HAP-1 (cell line): ENCODE results near the gene PLPPR1.

ENCODE experiments used
- DNase-seq, 2 experiments: peaks; one replicate each; pipeline ENCODE4 v3.0.0-alpha.2; 2016 to 2020; ENCODE audit warnings: low spot score in 2 of 2
- H3K27me3 ChIP-seq: fragments of 250-450 bp; sonication (Bioruptor Pico); 2 replicates; pipeline ENCODE4 v1.5.1; 2020; ENCODE audit warnings: low read depth, mild to moderate bottlenecking, moderate library complexity
- H3K36me3 ChIP-seq: fragments of 250-450 bp; sonication (Bioruptor Pico); replicated peaks from 2 replicates; pipeline ENCODE4 v1.5.1; 2020; ENCODE audit warnings: mild to moderate bottlenecking
- H3K4me1 ChIP-seq: fragments of 250-450 bp; sonication (Bioruptor Pico); 2 replicates; pipeline ENCODE4 v1.5.1; 2020; ENCODE audit warnings: mild to moderate bottlenecking
- H3K4me3 ChIP-seq: fragments of 250-450 bp; sonication (Bioruptor Pico); 2 replicates; pipeline ENCODE4 v1.5.1; 2020; ENCODE audit warnings: mild to moderate bottlenecking, moderate library complexity
- H3K9me3 ChIP-seq: fragments of 250-450 bp; sonication (Bioruptor Pico); 2 replicates; pipeline ENCODE4 v1.5.1; 2020; ENCODE audit warnings: mild to moderate bottlenecking, moderate library complexity
- in situ Hi-C: fragments of 300-500 bp; cut with MboI; formaldehyde crosslinking; loops from 3 replicates; pipeline ENCODE4 v1.14.3; 2020; ENCODE audit warnings: low sequenced_read_pairs, inconsistent platforms, mixed read lengths

PLPPR1 gene

GRCh38 chr9:101065930-101066329 lies 37.4 kb downstream of the PLPPR1 start:
- Histone ChIP-seq H3K4me1 (no peaks in the 10 kb centered on the region), H3K27me3 (no peaks in the 10 kb centered on the region), H3K9me3 (no peaks in the 10 kb centered on the region), H3K4me3 (no peak overlapping the region), H3K36me3 (no peaks in the 10 kb centered on the region)
- DNase-seq, result no peak
- in situ Hi-C loops, result no loop called here

DNA sequence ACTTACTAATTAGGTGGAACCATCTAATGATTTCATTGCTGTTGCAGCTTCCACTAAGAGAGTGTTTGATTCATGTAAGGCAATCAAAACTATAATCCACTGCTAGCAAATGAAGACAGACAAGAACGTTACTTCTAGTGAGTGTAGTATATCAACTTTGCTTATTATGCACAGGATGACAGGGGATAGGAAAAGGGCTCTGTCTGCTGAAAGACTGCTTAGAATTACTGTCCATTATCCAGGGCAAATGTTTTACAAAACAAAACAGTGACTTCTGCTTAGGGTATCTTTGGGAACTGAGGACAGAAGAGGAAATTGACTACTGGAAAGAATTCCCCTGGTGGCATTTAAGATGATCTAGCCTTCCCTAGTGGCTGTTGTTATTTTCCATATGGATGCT lies 40.2 kb downstream of the PLPPR1 start:
- no peak for DNase-seq
- Histone ChIP-seq H3K9me3 (no peaks in the 10 kb centered on the region), H3K36me3 (no peaks in the 10 kb centered on the region), H3K27me3 (no peaks in the 10 kb centered on the region), H3K4me3 (no peak overlapping the region), H3K4me1 (no peaks in the 10 kb centered on the region)
- in situ Hi-C loops, result no loop called here

- Histone ChIP-seq H3K4me1 (no peaks in the 10 kb centered on the region), H3K27me3 (no peaks in the 10 kb centered on the region), H3K4me3 (no peak overlapping the region), H3K9me3 (no peaks in the 10 kb centered on the region), H3K36me3 (no peaks in the 10 kb centered on the region)
- in situ Hi-C loops, result no loop called here
- no peak for DNase-seq
Observed at GRCh38 chr9:101072259-101072658, 43.7 kb downstream of the PLPPR1 start.

- no peaks in the 10 kb centered on the region for H3K27me3 ChIP-seq
- no peaks in the 10 kb centered on the region for H3K36me3 ChIP-seq
- in situ Hi-C loops, result no loop called here
- no peak overlapping the region for H3K4me3 ChIP-seq
- H3K4me1 ChIP-seq, result no peaks in the 10 kb centered on the region
- no peaks in the 10 kb centered on the region for H3K9me3 ChIP-seq
- no peak for DNase-seq
Observed at GRCh38 chr9:101073122-101073521, 44.6 kb downstream of the PLPPR1 start.

GRCh38 chr9:101081641-101082040 lies 53.1 kb downstream of the PLPPR1 start:
- Histone ChIP-seq H3K27me3 (peaks cover 5% of the 10 kb centered on the region; the same call in 1 of the 2 replicates), H3K9me3 (no peaks in the 10 kb centered on the region), H3K4me3 (no peak overlapping the region), H3K4me1 (no peaks in the 10 kb centered on the region), H3K36me3 (no peaks in the 10 kb centered on the region)
- DNase-seq, result no peak
- in situ Hi-C loops, result no loop called here

GRCh38 chr9:101083448-101084202 lies 55.1 kb downstream of the PLPPR1 start:
- no peaks in the 10 kb centered on the region for H3K4me1 ChIP-seq
- H3K27me3 ChIP-seq, result peaks cover 5% of the 10 kb centered on the region; the same call in 1 of the 2 replicates
- H3K4me3 ChIP-seq, result no peak overlapping the region
- no peaks in the 10 kb centered on the region for H3K9me3 ChIP-seq
- DNase-seq, result no peak
- in situ Hi-C loops, result no loop called here
- H3K36me3 ChIP-seq, result no peaks in the 10 kb centered on the region

- Histone ChIP-seq H3K27me3 (peaks cover 5% of the 10 kb centered on the region; the same call in 1 of the 2 replicates), H3K36me3 (no peaks in the 10 kb centered on the region), H3K9me3 (no peaks in the 10 kb centered on the region), H3K4me1 (no peaks in the 10 kb centered on the region), H3K4me3 (no peak overlapping the region)
- in situ Hi-C loops, result no loop called here
- no peak for DNase-seq
Observed at GRCh38 chr9:101087426-101087825, 58.9 kb downstream of the PLPPR1 start.

GRCh38 chr9:101092922-101093321 lies 64.4 kb downstream of the PLPPR1 start:
- Histone ChIP-seq H3K9me3 (no peaks in the 10 kb centered on the region), H3K27me3 (no peaks in the 10 kb centered on the region), H3K4me1 (no peaks in the 10 kb centered on the region), H3K36me3 (no peaks in the 10 kb centered on the region), H3K4me3 (no peak overlapping the region)
- DNase-seq, result no peak
- in situ Hi-C loops, result loop anchor here (10.0 kb wide), 1 partner anchor 62 kb away; no protein-coding TSS in a partner anchor

DNA sequence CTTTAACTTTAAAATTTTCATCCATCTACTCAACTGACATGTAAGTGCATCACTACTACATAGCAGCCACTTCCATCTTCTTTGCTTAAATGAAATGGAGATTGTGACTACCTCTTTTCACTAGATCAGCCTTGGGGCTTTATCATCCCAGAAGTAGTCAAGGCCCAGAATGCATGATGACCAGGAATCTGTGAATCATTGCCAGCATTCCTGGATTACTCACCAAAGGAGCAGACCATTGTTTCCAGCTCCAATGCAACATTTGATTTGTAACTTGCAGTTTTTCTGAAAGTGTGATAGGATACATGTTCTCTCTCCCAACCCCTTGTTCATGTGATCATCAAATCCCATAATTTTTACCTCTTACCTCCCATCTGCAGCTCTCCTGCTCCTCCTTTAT lies 65.1 kb downstream of the PLPPR1 start:
- Histone ChIP-seq H3K36me3 (no peaks in the 10 kb centered on the region), H3K27me3 (no peaks in the 10 kb centered on the region), H3K4me3 (no peak overlapping the region), H3K9me3 (no peaks in the 10 kb centered on the region), H3K4me1 (no peaks in the 10 kb centered on the region)
- no peak for DNase-seq
- in situ Hi-C loops, result loop anchor here (10.0 kb wide), 1 partner anchor 61 kb away; no protein-coding TSS in a partner anchor

- H3K4me1 ChIP-seq, result no peaks in the 10 kb centered on the region
- DNase-seq, result no peak
Observed at GRCh38 chr9:101094686-101095085, 66.2 kb downstream of the PLPPR1 start.

GRCh38 chr9:101097210-101097609 lies 68.7 kb downstream of the PLPPR1 start:
- Histone ChIP-seq H3K36me3 (no peaks in the 10 kb centered on the region), H3K4me1 (no peaks in the 10 kb centered on the region)
- in situ Hi-C loops, result loop anchor here (10.0 kb wide), 1 partner anchor 58 kb away; no protein-coding TSS in a partner anchor

More at GRCh38 chr9:101094686-101095085, 66.2 kb downstream of the PLPPR1 start:
- H3K4me3 ChIP-seq, result no peak overlapping the region
- no peaks in the 10 kb centered on the region for H3K9me3 ChIP-seq
- no peaks in the 10 kb centered on the region for H3K36me3 ChIP-seq
- in situ Hi-C loops, result loop anchor here (10.0 kb wide), 1 partner anchor 60 kb away; no protein-coding TSS in a partner anchor
- no peaks in the 10 kb centered on the region for H3K27me3 ChIP-seq

GRCh38 chr9:101098392-101098791 lies 69.9 kb downstream of the PLPPR1 start:
- in situ Hi-C loops, result loop anchor here (10.0 kb wide), 1 partner anchor 56 kb away; no protein-coding TSS in a partner anchor
- H3K9me3 ChIP-seq, result no peaks in the 10 kb centered on the region
- no peak overlapping the region for H3K4me3 ChIP-seq
- no peaks in the 10 kb centered on the region for H3K36me3 ChIP-seq
- H3K27me3 ChIP-seq, result no peaks in the 10 kb centered on the region
- H3K4me1 ChIP-seq, result no peaks in the 10 kb centered on the region
- DNase-seq, result no peak

More at GRCh38 chr9:101097210-101097609, 68.7 kb downstream of the PLPPR1 start:
- no peak for DNase-seq
- Histone ChIP-seq H3K27me3 (no peaks in the 10 kb centered on the region), H3K4me3 (no peak overlapping the region), H3K9me3 (no peaks in the 10 kb centered on the region)

DNA sequence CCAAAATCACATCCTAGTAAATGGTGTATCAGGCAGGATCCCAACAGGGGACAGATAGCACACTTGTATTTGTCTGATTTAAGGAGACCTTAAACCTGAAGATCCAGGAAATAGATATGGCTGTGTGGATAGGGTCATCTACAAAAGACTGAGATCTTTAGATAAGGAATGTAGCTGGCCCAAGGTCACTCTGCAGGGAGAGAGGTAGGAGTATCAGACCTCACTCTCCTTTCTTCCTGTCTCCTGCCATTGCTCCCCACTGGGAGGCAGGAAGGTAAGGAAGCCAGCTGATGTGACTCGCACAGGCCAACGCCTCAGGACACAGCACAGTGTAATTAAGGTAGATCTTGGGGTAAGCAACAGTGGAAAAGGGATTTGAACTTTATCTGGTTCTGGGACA lies 85.8 kb downstream of the PLPPR1 start:
- H3K36me3 ChIP-seq, result no peaks in the 10 kb centered on the region
- 0 out of 2 replicates have a peak, but pooled peaks cover 2% of the 10 kb centered on the region for H3K27me3 ChIP-seq
- no peaks in the 10 kb centered on the region for H3K9me3 ChIP-seq
- H3K4me3 ChIP-seq, result no peak overlapping the region
- in situ Hi-C loops, result no loop called here
- H3K4me1 ChIP-seq, result no peaks in the 10 kb centered on the region
- no peak for DNase-seq

DNA sequence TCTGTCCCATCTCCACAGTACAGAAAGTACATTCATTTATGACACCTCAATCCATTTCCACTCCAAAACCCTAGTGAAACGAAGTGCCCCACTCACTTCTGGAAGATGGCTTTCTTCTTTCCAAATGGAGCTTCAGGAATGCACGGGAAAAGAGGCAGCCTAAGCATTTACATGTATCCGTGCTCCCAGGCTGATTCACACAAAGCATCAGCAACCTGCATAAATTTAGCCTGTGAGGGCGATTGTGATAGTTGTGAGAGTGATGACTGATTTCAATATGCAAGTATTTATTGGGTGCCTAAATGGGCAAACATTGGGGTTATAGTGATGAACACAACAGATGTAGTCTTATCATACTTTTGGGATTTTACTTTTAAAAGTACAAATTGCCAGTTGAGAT lies 86.6 kb downstream of the PLPPR1 start:
- Histone ChIP-seq H3K4me1 (no peaks in the 10 kb centered on the region), H3K36me3 (no peaks in the 10 kb centered on the region), H3K9me3 (no peaks in the 10 kb centered on the region), H3K27me3 (0 out of 2 replicates have a peak, but pooled peaks cover 2% of the 10 kb centered on the region), H3K4me3 (no peak overlapping the region)
- in situ Hi-C loops, result no loop called here
- DNase-seq, result no peak
